Measurements from ENCODE around the gene ZNF277. TPM values are rescaled to one million over a fixed set of nuclear protein-coding genes. Genes with fewer than 3 reads are reported as not detected.
"Not testable (repeated sequence)": the region's sequence is repeated elsewhere in the genome, so short reads cannot be mapped to it uniquely, and the experiment has no call there.

ZNF277 gene
- total and polyA plus RNA-seq, 4 donors = 7.8 to 23.5 (median 14.5) TPM

GRCh38 chr7:112249967-112250366 is 43.5 kb downstream of the ZNF277 start:
- not testable (repeated sequence) for H3K27ac ChIP-seq (ENCODE audit: low read depth in 1 of 2, low read length in 2 of 2); H3K4me1 ChIP-seq (ENCODE audit: control insufficient read depth in 4 of 4, insufficient read depth in 4 of 4, low read length in 3 of 4); H3K9me3 ChIP-seq (ENCODE audit: control insufficient read depth in 4 of 4, low read length in 3 of 4); H3K4me3 ChIP-seq (ENCODE audit: low read depth in 1 of 3, low read length in 3 of 3); H3K27me3 ChIP-seq (ENCODE audit: control insufficient read depth in 4 of 4, insufficient read depth in 4 of 4, low read length in 3 of 4); H3K9ac ChIP-seq (ENCODE audit: low read depth in 1 of 2, low read length in 2 of 2); H3K36me3 ChIP-seq (ENCODE audit: control insufficient read depth in 4 of 4, insufficient read depth in 3 of 4, low read depth in 1 of 4, low read length in 3 of 4); DNase-seq (ENCODE audit: low spot score)
- 88% methylated on average over 13 of the region's 13 CpGs for WGBS

- no peaks in the 10 kb centered on the region for H3K9me3 ChIP-seq (ENCODE audit: control insufficient read depth in 4 of 4, low read length in 3 of 4)
- DNase-seq (ENCODE audit: low spot score) = no peak
- WGBS = 95% methylated on average over 3 of the region's 3 CpGs
- H3K36me3 ChIP-seq (ENCODE audit: control insufficient read depth in 4 of 4, insufficient read depth in 3 of 4, low read depth in 1 of 4, low read length in 3 of 4) = no peaks in the 10 kb centered on the region
- TF ChIP-seq EGR1 (IDR thresholded peaks at IDR 0.05; ENCODE audit: low read depth in 2 of 2) (no peak), HNF4G (IDR thresholded peaks at IDR 0.05) (no peak), NR2F2 (IDR thresholded peaks at IDR 0.05) (no peak), RAD21 (IDR thresholded peaks at IDR 0.05) (no peak), JUND (IDR thresholded peaks at IDR 0.05) (no peak), CTCF (IDR thresholded peaks at IDR 0.05; ENCODE audit: low read depth, low read length, missing input control) (no peak), MAX (IDR thresholded peaks at IDR 0.05) (no peak), HNF4A (conservative IDR thresholded peaks at IDR 0.05) (no peak), YY1 (IDR thresholded peaks at IDR 0.05) (no peak), ATF3 (IDR thresholded peaks at IDR 0.05) (no peak), RXRA (IDR thresholded peaks at IDR 0.05) (no peak), FOXA2 (IDR thresholded peaks at IDR 0.05) (no peak), REST (IDR thresholded peaks at IDR 0.05) (no peak), ZBTB33 (IDR thresholded peaks at IDR 0.05) (no peak)
- H3K4me1 ChIP-seq (ENCODE audit: control insufficient read depth in 4 of 4, insufficient read depth in 4 of 4, low read length in 3 of 4) = peaks cover 3 to 5% (median 4%) of the 10 kb centered on the region in 4 donors
- H3K27ac ChIP-seq (ENCODE audit: low read depth in 1 of 2, low read length in 2 of 2) = no peak overlapping the region
- no peaks in the 10 kb centered on the region for H3K27me3 ChIP-seq (ENCODE audit: control insufficient read depth in 4 of 4, insufficient read depth in 4 of 4, low read length in 3 of 4)
- no peak overlapping the region for H3K9ac ChIP-seq (ENCODE audit: low read depth in 1 of 2, low read length in 2 of 2)
- H3K4me3 ChIP-seq (ENCODE audit: low read depth in 1 of 3, low read length in 3 of 3) = no peak overlapping the region
Measured at GRCh38 chr7:112252141-112252540, 45.6 kb downstream of the ZNF277 start.
